SK-N-SH (cell line): ENCODE results near the gene CRIM1. TPM values are rescaled to one million over a fixed set of nuclear protein-coding genes. Genes with fewer than 3 reads are reported as not detected.

ENCODE experiments used
- CTCF ChIA-PET: fragments of 300-600, 350-600 bp; formaldehyde crosslinking; extraction: SDS; loops from one replicate; lab custom pipeline; 2021; lab: Yijun Ruan, JAX
- POLR2A ChIA-PET: fragments of 350-600 bp; sonication (Branson Sonifier 250); formaldehyde crosslinking; extraction: SDS; loops from one replicate; lab custom pipeline; 2020; ENCODE audit warnings: antibody characterized with exemption, inconsistent platforms; lab: Yijun Ruan, JAX
- DNase-seq: peaks from one replicate; pipeline ENCODE4 v3.0.0; 2012
- H2AFZ ChIP-seq: fragments of 200-600 bp; sonication (generic); 2 replicates; pipeline ENCODE4 v1.8.1; 2016; ENCODE audit warnings: antibody characterized with exemption, mild to moderate bottlenecking, low read depth
- H3F3A ChIP-seq: fragments of 200-600 bp; sonication (generic); replicated peaks from 2 replicates; pipeline ENCODE3; 2016; ENCODE audit warnings: antibody characterized with exemption, mild to moderate bottlenecking; ENCODE audit not compliant: insufficient read depth
- H3K27ac ChIP-seq, 2 experiments: fragments of 200-500 bp in 1 of 2; fragments of 200-600 bp in 1 of 2; sonication (Bioruptor generic) in 1 of 2; sonication (generic), shearing (Covaris generic) in 1 of 2; 2 replicates each; pipeline versions ENCODE4 v1.5.1 to v1.6.1; 2014 to 2016; ENCODE audit warnings: low read depth in 2 of 2, inconsistent platforms in 1 of 2, low read length in 1 of 2, mild to moderate bottlenecking in 1 of 2, mixed read lengths in 1 of 2
- H3K27me3 ChIP-seq: fragments of 200-600 bp; sonication (generic), shearing (Covaris generic); 2 replicates; pipeline ENCODE4 v1.6.1; 2016; ENCODE audit warnings: mixed run types; ENCODE audit not compliant: insufficient read depth
- H3K36me3 ChIP-seq, 2 experiments: fragments of 200-500 bp in 1 of 2; fragments of 200-600 bp in 1 of 2; sonication (Bioruptor generic) in 1 of 2; sonication (generic) in 1 of 2; replicated peaks in 1 of 2; 2 replicates each; pipeline versions ENCODE3 to v1.5.1; 2014 to 2016; ENCODE audit warnings: low read length in 1 of 2, mild to moderate bottlenecking in 1 of 2; ENCODE audit not compliant: insufficient read depth in 2 of 2, control insufficient read depth in 1 of 2
- H3K4me1 ChIP-seq, 2 experiments: fragments of 200-500 bp in 1 of 2; fragments of 200-600 bp in 1 of 2; sonication (Bioruptor generic) in 1 of 2; sonication (generic), shearing (Covaris generic) in 1 of 2; 2 replicates each; pipeline versions ENCODE4 v1.5.1 to v1.6.1; 2014 to 2016; ENCODE audit warnings: low read depth in 1 of 2, low read length in 1 of 2, mixed run types in 1 of 2; ENCODE audit not compliant: insufficient read depth in 2 of 2, control insufficient read depth in 1 of 2
- H3K4me2 ChIP-seq: fragments of 200-600 bp; sonication (generic), shearing (Covaris generic); 2 replicates; pipeline ENCODE4 v1.6.1; 2017; ENCODE audit warnings: mixed run types
- H3K4me3 ChIP-seq, 2 experiments: fragments of 200-500 bp in 1 of 2; fragments of 200-600 bp in 1 of 2; sonication (Bioruptor generic) in 1 of 2; sonication (generic), shearing (Covaris generic) in 1 of 2; 2 replicates each; pipeline versions ENCODE4 v1.5.1 to v1.8.1; 2014 to 2016; ENCODE audit warnings: low read depth in 2 of 2, inconsistent platforms in 1 of 2, low read length in 1 of 2, mild to moderate bottlenecking in 1 of 2, mixed read lengths in 1 of 2, moderate library complexity in 1 of 2
- H3K79me2 ChIP-seq: fragments of 200-600 bp; sonication (generic); 2 replicates; pipeline ENCODE4 v1.8.1; 2017; ENCODE audit warnings: mild to moderate bottlenecking; ENCODE audit not compliant: insufficient read depth
- H3K9ac ChIP-seq: fragments of 200-600 bp; sonication (generic); 2 replicates; pipeline ENCODE4 v1.6.1; 2017; ENCODE audit warnings: mixed run types
- H3K9me2 ChIP-seq: fragments of 200-600 bp; sonication (generic); 2 replicates; pipeline ENCODE4 v1.6.1; 2017; ENCODE audit warnings: mixed run types
- H3K9me3 ChIP-seq: fragments of 200-600 bp; sonication (generic); 2 replicates; pipeline ENCODE4 v1.6.1; 2017; ENCODE audit warnings: mixed run types, mild to moderate bottlenecking, moderate library complexity
- H4K20me1 ChIP-seq: fragments of 200-600 bp; sonication (generic); 2 replicates; pipeline ENCODE4 v1.6.1; 2017; ENCODE audit warnings: mild to moderate bottlenecking, mixed run types; ENCODE audit not compliant: insufficient read depth
- ELF1 ChIP-seq: IDR thresholded peaks from 2 replicates; pipeline ENCODE4 v1.4.0; 2012
- EZH2phosphoT487 ChIP-seq: fragments of 200-600 bp; sonication (generic); IDR thresholded peaks from 2 replicates; pipeline ENCODE4 v1.6.1; 2017; ENCODE audit warnings: low read depth, mixed run types, mild to moderate bottlenecking, antibody characterized with exemption, moderate library complexity, borderline replicate concordance
- GABPA ChIP-seq: IDR thresholded peaks from 2 replicates; pipeline ENCODE4 v1.4.0; 2012; ENCODE audit warnings: low read depth, mild to moderate bottlenecking
- MXI1 ChIP-seq: IDR thresholded peaks from 2 replicates; pipeline ENCODE4 v1.6.1; 2012; ENCODE audit warnings: mild to moderate bottlenecking, low read depth, low read length, improper control_type of control experiment
- NFIC ChIP-seq: IDR thresholded peaks from 2 replicates; pipeline ENCODE4 v1.4.0; 2012; ENCODE audit warnings: borderline replicate concordance
- POLR2AphosphoS5 ChIP-seq: IDR thresholded peaks from 2 replicates; pipeline ENCODE4 v1.6.1; 2012; ENCODE audit warnings: low read depth, low read length
- RCOR1 ChIP-seq: fragments of 150-350 bp; IDR thresholded peaks from 2 replicates; pipeline ENCODE4 v1.6.1; 2017; ENCODE audit warnings: antibody characterized with exemption, low read length
- RFX5 ChIP-seq: IDR thresholded peaks from 2 replicates; pipeline ENCODE4 v1.6.1; 2012; ENCODE audit warnings: mild to moderate bottlenecking, improper control_type of control experiment, low read length
- SIN3A ChIP-seq: IDR thresholded peaks from 2 replicates; pipeline ENCODE4 v1.6.1; 2012; ENCODE audit warnings: low read depth, mild to moderate bottlenecking, low read length, moderate library complexity, borderline replicate concordance
- TCF12 ChIP-seq: IDR thresholded peaks from 2 replicates; pipeline ENCODE4 v1.4.0; 2012
- WGBS: methylation state at CpG from one replicate; pipeline ENCODE4 v1.1.6; 2017; ENCODE audit warnings: low lambda C conversion rate; 5-methylcytosine and 5-hydroxymethylcytosine counted together
- polyA plus RNA-seq, 3 experiments: library from polyadenylated mRNA; depleted of rRNA; stranded (reverse); fragments of >200 nt; gene quantifications; 2 replicates each; pipeline ENCODE4 v1.2.3, GENCODE V29; 2012
- TF ChIP-seq, protein P1 (sequence below): IDR thresholded peaks from 2 replicates; pipeline ENCODE4 v1.4.0; 2012; ENCODE audit warnings: low read depth
- TF ChIP-seq, protein P2 (sequence below): IDR thresholded peaks from 2 replicates; pipeline ENCODE4 v1.4.0; 2012; ENCODE audit warnings: low read depth, borderline replicate concordance

CRIM1 gene
- polyA plus RNA-seq, 1 of the 3 experiments (the other 2 are of a cell fraction), result 244 TPM

DNA sequence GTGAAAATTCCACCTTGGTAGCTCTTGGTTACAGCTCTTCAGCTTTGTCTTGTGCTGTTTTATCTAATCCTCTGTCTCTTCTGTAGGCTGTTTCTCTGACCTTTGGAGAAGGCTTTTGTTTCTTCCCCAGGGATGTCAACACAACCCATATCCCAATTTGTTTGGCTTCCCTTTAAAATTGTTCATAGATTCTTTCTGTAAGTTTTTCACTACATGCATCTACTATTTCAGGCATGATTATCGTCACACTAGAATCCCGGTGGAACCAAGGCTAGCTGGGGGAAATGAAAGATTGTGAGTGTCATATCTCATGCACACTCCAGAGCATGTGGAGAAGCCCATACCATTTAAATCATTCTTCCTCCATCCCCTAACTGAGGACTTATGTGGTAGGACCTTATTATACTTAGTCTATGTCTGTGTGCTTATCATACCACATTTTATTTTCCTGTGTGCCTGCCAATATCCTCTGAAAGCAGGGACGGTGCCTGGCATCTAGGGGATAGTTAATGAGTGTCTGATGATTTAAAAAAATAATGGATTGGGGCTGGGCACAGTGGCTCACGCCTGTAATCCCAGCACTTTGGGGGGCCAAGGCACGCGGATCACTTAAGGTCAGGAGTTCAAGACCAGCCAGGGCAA, 59.9 kb downstream of the CRIM1 start:
- Histone ChIP-seq H3K9ac (no peak overlapping the region), H3K9me2 (no peaks in the 10 kb centered on the region), H3K36me3 (peaks cover 0 to 22% of the 10 kb centered on the region in 2 experiments), H3K79me2 (peaks cover 100% of the 10 kb centered on the region), H2AFZ (no peak overlapping the region), H3K27ac (peak overlapping the region in 1 of 2 experiments; percentile 99; a peak in 1 of 4 replicates), H3K9me3 (no peaks in the 10 kb centered on the region), H3F3A (peaks cover 44% of the 10 kb centered on the region), H3K4me2 (no peak overlapping the region), H3K27me3 (no peaks in the 10 kb centered on the region), H4K20me1 (peaks cover 80% of the 10 kb centered on the region), H3K4me1 (peaks cover 3 to 55% of the 10 kb centered on the region in 2 experiments), H3K4me3 (no peak overlapping the region)
- 74% methylated on average over 6 of the region's 6 CpGs for WGBS
- ChIA-PET CTCF (interaction anchor here (0.9 kb wide), 1 partner anchor 10 kb away, joined by 3 read pairs; no protein-coding TSS in a partner anchor), POLR2A (no interaction called here)
- no peak for DNase-seq
- TF ChIP-seq, protein P1, sequence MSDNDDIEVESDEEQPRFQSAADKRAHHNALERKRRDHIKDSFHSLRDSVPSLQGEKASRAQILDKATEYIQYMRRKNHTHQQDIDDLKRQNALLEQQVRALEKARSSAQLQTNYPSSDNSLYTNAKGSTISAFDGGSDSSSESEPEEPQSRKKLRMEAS, result no peak
- TF ChIP-seq RFX5 (no peak), RCOR1 (no peak), ELF1 (no peak), EZH2phosphoT487 (no peak), NFIC (no peak), POLR2AphosphoS5 (no peak), TCF12 (no peak), MXI1 (no peak)
- TF ChIP-seq, protein P2, sequence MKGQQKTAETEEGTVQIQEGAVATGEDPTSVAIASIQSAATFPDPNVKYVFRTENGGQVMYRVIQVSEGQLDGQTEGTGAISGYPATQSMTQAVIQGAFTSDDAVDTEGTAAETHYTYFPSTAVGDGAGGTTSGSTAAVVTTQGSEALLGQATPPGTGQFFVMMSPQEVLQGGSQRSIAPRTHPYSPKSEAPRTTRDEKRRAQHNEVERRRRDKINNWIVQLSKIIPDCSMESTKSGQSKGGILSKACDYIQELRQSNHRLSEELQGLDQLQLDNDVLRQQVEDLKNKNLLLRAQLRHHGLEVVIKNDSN, result no peak

DNA sequence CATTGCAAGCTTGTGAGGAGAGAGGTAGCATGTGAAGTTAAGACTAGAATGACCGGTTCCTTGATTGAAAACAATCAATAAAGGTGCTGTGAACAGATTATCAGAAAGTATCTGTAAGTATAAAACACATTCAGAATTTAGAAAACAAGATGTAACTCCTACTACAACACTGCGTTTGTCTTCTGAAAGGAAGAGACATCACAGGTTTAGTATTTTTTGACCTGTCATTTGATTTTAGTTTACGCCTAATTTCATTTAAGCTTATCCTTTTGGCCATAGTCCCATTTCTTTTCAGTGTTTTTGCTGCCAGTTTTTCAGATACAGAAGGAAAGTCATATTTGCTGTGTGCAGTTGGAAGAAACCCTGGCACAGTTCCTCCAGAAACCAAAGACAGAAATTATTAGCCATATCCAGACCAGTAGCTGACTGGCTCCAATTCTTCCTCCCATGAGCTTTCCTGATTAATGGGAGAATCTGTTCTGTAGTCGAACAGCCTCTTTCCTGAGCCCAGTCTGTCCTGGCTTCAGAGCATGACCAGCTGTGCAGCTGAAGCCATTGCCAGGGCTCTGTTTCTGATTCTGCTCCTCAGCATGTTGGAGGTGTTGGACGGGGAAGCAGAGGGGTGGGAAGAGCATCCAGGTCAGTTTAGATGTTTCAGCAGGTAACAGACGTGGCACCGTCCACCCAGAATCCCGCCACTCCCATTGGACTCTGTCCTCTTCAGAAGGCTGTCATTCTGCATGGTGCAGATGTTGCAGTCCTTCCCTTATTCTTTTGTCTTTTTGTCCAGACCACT, 61.0 kb downstream of the CRIM1 start:
- Histone ChIP-seq H3K27ac (peak overlapping the region in 1 of 2 experiments; percentile 99; a peak in 3 of 4 replicates), H3K4me2 (peak overlapping the region; percentile 27; the same call in 1 of the 2 replicates), H3K4me3 (no peak overlapping the region), H3K27me3 (no peaks in the 10 kb centered on the region), H3K9me2 (no peaks in the 10 kb centered on the region), H3K9me3 (no peaks in the 10 kb centered on the region), H3K9ac (no peak overlapping the region), H2AFZ (no peak overlapping the region), H4K20me1 (peaks cover 80% of the 10 kb centered on the region), H3K36me3 (peaks cover 0 to 22% of the 10 kb centered on the region in 2 experiments), H3K79me2 (peaks cover 100% of the 10 kb centered on the region), H3K4me1 (peaks cover 5 to 62% of the 10 kb centered on the region in 2 experiments), H3F3A (peaks cover 43% of the 10 kb centered on the region)
- DNase-seq, result no peak
- POLR2A ChIA-PET, result no interaction called here
- CTCF ChIA-PET, result interaction anchor here (1.3 kb wide), 1 partner anchor 15 kb away, joined by 3 read pairs; no protein-coding TSS in a partner anchor
- 78% methylated on average over 8 of the region's 8 CpGs for WGBS
- no peak for TF ChIP-seq GABPA
- no peak for TF ChIP-seq SIN3A
